Neural progenitor cell (in vitro differentiated cells): ENCODE results near the gene TGFB1. TPM values are rescaled to one million over a fixed set of nuclear protein-coding genes. Genes with fewer than 3 reads are reported as not detected.

Source experiments
- DNase-seq: peaks from one replicate; pipeline ENCODE4 v3.0.0-alpha.2; 2016; ENCODE audit warnings: low spot score
- H2AFZ ChIP-seq: fragments of 200-600 bp; sonication (generic); replicated peaks from 2 replicates; pipeline ENCODE4 v1.6.1; 2016; ENCODE audit warnings: antibody characterized with exemption
- H3F3A ChIP-seq: fragments of 200-600 bp; sonication (generic); 2 replicates; pipeline ENCODE4 v1.6.1; 2016; ENCODE audit warnings: antibody characterized with exemption, low read depth
- H3K27ac ChIP-seq: fragments of 200-600 bp; sonication (generic); 2 replicates; pipeline ENCODE4 v1.5.1; 2016; ENCODE audit warnings: mild to moderate bottlenecking
- H3K27me3 ChIP-seq: fragments of 200-600 bp; sonication (generic); 2 replicates; pipeline ENCODE4 v1.6.1; 2016; ENCODE audit warnings: mild to moderate bottlenecking, moderate library complexity
- H3K36me3 ChIP-seq: fragments of 200-600 bp; sonication (generic); 2 replicates; pipeline ENCODE4 v1.5.1; 2016
- H3K4me1 ChIP-seq: fragments of 200-600 bp; sonication (generic); 2 replicates; pipeline ENCODE4 v1.6.1; 2016; ENCODE audit warnings: mixed run types
- H3K4me2 ChIP-seq: fragments of 200-600 bp; sonication (generic); 2 replicates; pipeline ENCODE4 v1.6.1; 2016
- H3K4me3 ChIP-seq: fragments of 200-600 bp; sonication (generic); 2 replicates; pipeline ENCODE4 v1.5.1; 2016
- H3K79me2 ChIP-seq: fragments of 200-600 bp; sonication (generic); 2 replicates; pipeline ENCODE4 v1.6.1; 2016; ENCODE audit warnings: low read depth
- H3K9ac ChIP-seq: fragments of 200-600 bp; sonication (generic); 2 replicates; pipeline ENCODE4 v1.6.1; 2016
- H3K9me3 ChIP-seq: fragments of 200-600 bp; sonication (generic); 2 replicates; pipeline ENCODE4 v1.5.1; 2016; ENCODE audit warnings: low read depth
- H4K20me1 ChIP-seq: fragments of 200-600 bp; sonication (generic); 2 replicates; pipeline ENCODE4 v1.6.1; 2016; ENCODE audit warnings: low read depth
- H3K27ac Mint-ChIP-seq: 3 replicates; pipeline ENCODE4 v1.8.0; 2021; ENCODE audit warnings: mixed read lengths
- H3K27me3 Mint-ChIP-seq: 2 replicates; pipeline ENCODE4 v1.8.0; 2022; ENCODE audit warnings: low read depth, mild to moderate bottlenecking, inconsistent platforms, moderate library complexity, mixed read lengths; ENCODE audit not compliant: insufficient read depth
- H3K36me3 Mint-ChIP-seq: 3 replicates; pipeline ENCODE4 v1.8.0; 2021; ENCODE audit warnings: mixed read lengths
- H3K4me1 Mint-ChIP-seq: 3 replicates; pipeline ENCODE4 v1.8.0; 2021; ENCODE audit warnings: mixed read lengths
- H3K4me3 Mint-ChIP-seq: 3 replicates; pipeline ENCODE4 v1.8.0; 2021; ENCODE audit warnings: mild to moderate bottlenecking, moderate library complexity, mixed read lengths
- H3K9me3 Mint-ChIP-seq: 3 replicates; pipeline ENCODE4 v1.8.0; 2020; ENCODE audit warnings: mixed read lengths
- EZH2 ChIP-seq: fragments of 200-600 bp; sonication (generic); IDR thresholded peaks from 2 replicates; pipeline ENCODE4 v1.6.1; 2017; ENCODE audit warnings: antibody characterized with exemption, mild to moderate bottlenecking, moderate library complexity
- EZH2phosphoT487 ChIP-seq: fragments of 200-600 bp; sonication (generic); IDR thresholded peaks from 2 replicates; pipeline ENCODE4 v1.6.1; 2017; ENCODE audit warnings: antibody characterized with exemption
- total RNA-seq: library from RNA; depleted of rRNA; stranded (reverse); fragments of >200 nt; gene quantifications from 2 replicates; pipeline ENCODE4 v1.2.3, GENCODE V29; 2015; ENCODE audit warnings: low replicate concordance
- TF ChIP-seq, protein P1 (sequence below): fragments of 200-600 bp; sonication (generic); IDR thresholded peaks from 2 replicates; pipeline ENCODE4 v1.5.1; 2017; ENCODE audit warnings: antibody characterized with exemption, mild to moderate bottlenecking

TGFB1 gene
- total RNA-seq, 1 donor from 2014 or later: 0.65 TPM

- Histone ChIP-seq H3K79me2 (no peaks in the 10 kb centered on the region), H3K9me3 (no peaks in the 10 kb centered on the region), H3K27me3 (peaks cover 3% of the 10 kb centered on the region), H3F3A (no peaks in the 10 kb centered on the region), H4K20me1 (no peaks in the 10 kb centered on the region), H3K4me3 (no peak overlapping the region), H3K9ac (no peak overlapping the region), H3K4me2 (no peak overlapping the region), H3K27ac (no peak overlapping the region), H3K36me3 (no peaks in the 10 kb centered on the region), H3K4me1 (no peaks in the 10 kb centered on the region), H2AFZ (no peak overlapping the region)
- Mint-ChIP-seq H3K27me3 (peaks cover 5% of the 10 kb centered on the region), H3K36me3 (peaks cover 1% of the 10 kb centered on the region), H3K4me1 (no peaks in the 10 kb centered on the region), H3K27ac (no peak overlapping the region), H3K9me3 (no peaks in the 10 kb centered on the region), H3K4me3 (no peak overlapping the region)
- no peak for DNase-seq
- TF ChIP-seq EZH2phosphoT487 (no peak), EZH2 (no peak)
- TF ChIP-seq, protein P1, sequence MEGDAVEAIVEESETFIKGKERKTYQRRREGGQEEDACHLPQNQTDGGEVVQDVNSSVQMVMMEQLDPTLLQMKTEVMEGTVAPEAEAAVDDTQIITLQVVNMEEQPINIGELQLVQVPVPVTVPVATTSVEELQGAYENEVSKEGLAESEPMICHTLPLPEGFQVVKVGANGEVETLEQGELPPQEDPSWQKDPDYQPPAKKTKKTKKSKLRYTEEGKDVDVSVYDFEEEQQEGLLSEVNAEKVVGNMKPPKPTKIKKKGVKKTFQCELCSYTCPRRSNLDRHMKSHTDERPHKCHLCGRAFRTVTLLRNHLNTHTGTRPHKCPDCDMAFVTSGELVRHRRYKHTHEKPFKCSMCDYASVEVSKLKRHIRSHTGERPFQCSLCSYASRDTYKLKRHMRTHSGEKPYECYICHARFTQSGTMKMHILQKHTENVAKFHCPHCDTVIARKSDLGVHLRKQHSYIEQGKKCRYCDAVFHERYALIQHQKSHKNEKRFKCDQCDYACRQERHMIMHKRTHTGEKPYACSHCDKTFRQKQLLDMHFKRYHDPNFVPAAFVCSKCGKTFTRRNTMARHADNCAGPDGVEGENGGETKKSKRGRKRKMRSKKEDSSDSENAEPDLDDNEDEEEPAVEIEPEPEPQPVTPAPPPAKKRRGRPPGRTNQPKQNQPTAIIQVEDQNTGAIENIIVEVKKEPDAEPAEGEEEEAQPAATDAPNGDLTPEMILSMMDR: no peak
Measured at GRCh38 chr19:41344162-41344561, 9.6 kb downstream of the TGFB1 start.

DNA sequence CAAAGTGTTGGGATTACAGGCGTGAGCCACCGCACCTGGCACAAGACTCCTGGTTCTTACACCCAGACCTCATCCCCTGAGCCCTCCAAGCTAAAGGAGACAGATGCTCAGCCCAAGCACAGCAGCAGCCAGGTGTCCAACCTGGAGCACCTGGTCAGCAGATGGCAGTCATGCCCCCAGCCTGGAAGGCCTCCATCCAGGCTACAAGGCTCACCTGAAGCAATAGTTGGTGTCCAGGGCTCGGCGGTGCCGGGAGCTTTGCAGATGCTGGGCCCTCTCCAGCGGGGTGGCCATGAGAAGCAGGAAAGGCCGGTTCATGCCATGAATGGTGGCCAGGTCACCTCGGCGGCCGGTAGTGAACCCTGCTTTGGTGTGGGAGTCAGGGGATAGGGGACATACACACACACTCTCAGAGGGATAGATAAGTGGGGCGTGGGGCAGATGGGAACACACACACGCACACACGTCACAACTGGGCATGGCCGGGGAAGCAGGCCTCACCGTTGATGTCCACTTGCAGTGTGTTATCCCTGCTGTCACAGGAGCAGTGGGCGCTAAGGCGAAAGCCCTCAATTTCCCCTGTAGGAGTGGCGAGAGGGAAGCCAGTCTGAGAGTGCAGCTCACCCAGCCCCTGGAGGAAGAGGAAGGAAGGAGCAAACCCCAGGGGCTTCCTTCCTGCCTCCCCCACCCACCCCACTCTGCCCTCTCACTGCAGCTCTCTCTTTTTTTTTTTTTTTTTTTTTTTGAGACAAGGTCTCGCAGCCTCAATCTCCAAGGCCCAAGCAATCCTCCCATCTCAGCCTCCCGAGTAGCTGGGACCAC is 11.8 kb downstream of the TGFB1 start:
- H3K4me1 ChIP-seq: no peaks in the 10 kb centered on the region
- no peaks in the 10 kb centered on the region for H3K79me2 ChIP-seq
- Mint-ChIP-seq H3K4me3 (no peak overlapping the region), H3K4me1 (no peaks in the 10 kb centered on the region), H3K27me3 (peaks cover 2% of the 10 kb centered on the region), H3K9me3 (no peaks in the 10 kb centered on the region), H3K27ac (no peak overlapping the region), H3K36me3 (no peaks in the 10 kb centered on the region)
- H3K36me3 ChIP-seq: no peaks in the 10 kb centered on the region
- H3K4me2 ChIP-seq: no peak overlapping the region
- no peaks in the 10 kb centered on the region for H4K20me1 ChIP-seq
- H3F3A ChIP-seq: no peaks in the 10 kb centered on the region
- no peak overlapping the region for H2AFZ ChIP-seq
- no peaks in the 10 kb centered on the region for H3K27me3 ChIP-seq
- H3K9ac ChIP-seq: no peak overlapping the region
- H3K27ac ChIP-seq: no peak overlapping the region
- H3K4me3 ChIP-seq: no peak overlapping the region
- DNase-seq: no peak
- H3K9me3 ChIP-seq: no peaks in the 10 kb centered on the region
- TF ChIP-seq EZH2 (no peak), EZH2phosphoT487 (no peak)
- TF ChIP-seq, protein P1: no peak

DNA sequence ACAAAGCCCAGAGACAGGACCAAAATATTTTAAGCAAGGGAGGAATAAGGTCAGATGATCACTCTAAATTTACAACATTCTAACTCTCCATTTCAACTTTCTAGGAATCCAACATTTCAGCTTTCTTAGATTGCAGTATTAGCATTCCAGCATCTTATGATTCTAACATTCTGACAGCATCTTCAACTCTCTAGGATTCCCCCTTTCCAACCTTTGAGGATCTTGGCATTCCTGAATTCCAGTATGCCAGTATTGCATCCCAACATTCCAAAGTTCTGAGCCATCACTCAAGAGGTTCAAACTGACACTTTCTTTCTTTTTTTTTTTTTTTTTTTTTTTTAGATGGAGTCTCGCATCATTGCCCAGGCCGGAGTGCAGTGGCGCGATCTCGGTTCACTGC is 13.8 kb downstream of the TGFB1 start:
- no peaks in the 10 kb centered on the region for H4K20me1 ChIP-seq
- no peaks in the 10 kb centered on the region for H3K9me3 Mint-ChIP-seq

More for the DNA sequence above, 13.8 kb downstream of the TGFB1 start:
- no peak overlapping the region for H3K4me3 ChIP-seq
- H3K27ac ChIP-seq: no peak overlapping the region
- no peaks in the 10 kb centered on the region for H3K79me2 ChIP-seq
- DNase-seq: no peak
- no peak overlapping the region for H3K27ac Mint-ChIP-seq
- no peak overlapping the region for H3K4me3 Mint-ChIP-seq
- H3K27me3 ChIP-seq: no peaks in the 10 kb centered on the region
- H3K36me3 ChIP-seq: no peaks in the 10 kb centered on the region
- no peaks in the 10 kb centered on the region for H3K36me3 Mint-ChIP-seq
- no peaks in the 10 kb centered on the region for H3K4me1 Mint-ChIP-seq
- no peaks in the 10 kb centered on the region for H3K4me1 ChIP-seq
- no peaks in the 10 kb centered on the region for H3F3A ChIP-seq
- H3K9me3 ChIP-seq: no peaks in the 10 kb centered on the region
- no peak overlapping the region for H3K9ac ChIP-seq
- TF ChIP-seq, protein P1: no peak
- TF ChIP-seq EZH2 (no peak), EZH2phosphoT487 (no peak)
- no peak overlapping the region for H2AFZ ChIP-seq
- H3K27me3 Mint-ChIP-seq: peaks cover 2% of the 10 kb centered on the region
- no peak overlapping the region for H3K4me2 ChIP-seq
